Smooth muscle cell (in vitro differentiated cells): ENCODE measurements around the gene ZNF155. TPM values are rescaled to one million over a fixed set of nuclear protein-coding genes. Genes with fewer than 3 reads are reported as not detected.
"Not testable (repeated sequence)": the region's sequence is repeated elsewhere in the genome, so short reads cannot be mapped to it uniquely, and the experiment has no call there.

Experiments used
- DNase-seq: peaks from one replicate; lab custom pipeline; 2025; ENCODE audit not compliant: unreplicated experiment; lab: John Stamatoyannopoulos, UW
- H2AFZ ChIP-seq: fragments of 200-600 bp; sonication (generic); 2 replicates; pipeline ENCODE4 v1.6.0; 2016; ENCODE audit warnings: antibody characterized with exemption, low read depth, mild to moderate bottlenecking
- H3F3A ChIP-seq: fragments of 200-600 bp; sonication (generic); 2 replicates; pipeline ENCODE4 v1.6.0; 2017; ENCODE audit warnings: antibody characterized with exemption, low read depth
- H3K27ac ChIP-seq: fragments of 200-600 bp; sonication (generic); 2 replicates; pipeline ENCODE4 v1.5.1; 2016; ENCODE audit warnings: low read depth, mild to moderate bottlenecking
- H3K27me3 ChIP-seq: fragments of 200-600 bp; sonication (generic); 2 replicates; pipeline ENCODE4 v1.6.1; 2016; ENCODE audit warnings: low read depth, mild to moderate bottlenecking
- H3K36me3 ChIP-seq: fragments of 200-600 bp; sonication (generic); 2 replicates; pipeline ENCODE4 v1.5.1; 2016; ENCODE audit warnings: low read depth
- H3K4me1 ChIP-seq: fragments of 200-600 bp; sonication (generic); 2 replicates; pipeline ENCODE4 v1.5.1; 2016; ENCODE audit warnings: low read depth
- H3K4me2 ChIP-seq: fragments of 200-600 bp; sonication (generic); 2 replicates; pipeline ENCODE4 v1.6.0; 2016; ENCODE audit warnings: mild to moderate bottlenecking
- H3K4me3 ChIP-seq: fragments of 200-600 bp; sonication (generic); 2 replicates; pipeline ENCODE4 v1.5.1; 2016; ENCODE audit warnings: mild to moderate bottlenecking
- H3K79me2 ChIP-seq: fragments of 200-600 bp; sonication (generic); 2 replicates; pipeline ENCODE4 v1.6.0; 2016; ENCODE audit warnings: low read depth, mild to moderate bottlenecking
- H3K9ac ChIP-seq: fragments of 200-600 bp; sonication (generic); 2 replicates; pipeline ENCODE4 v1.6.0; 2016; ENCODE audit warnings: low read depth
- H3K9me3 ChIP-seq: fragments of 200-600 bp; sonication (generic); replicated peaks from 2 replicates; pipeline ENCODE4 v1.5.1; 2016; ENCODE audit warnings: low read depth
- H4K20me1 ChIP-seq: fragments of 200-600 bp; sonication (generic); 2 replicates; pipeline ENCODE4 v1.6.0; 2016; ENCODE audit warnings: low read depth
- WGBS: methylation state at CpG from one replicate; pipeline ENCODE4 v1.1.7; 2016; ENCODE audit warnings: low lambda C conversion rate; 5-methylcytosine and 5-hydroxymethylcytosine counted together
- polyA plus RNA-seq: library from polyadenylated mRNA; unstranded; fragments of >200 nt; fragmentation: Nextera tagmentation; extraction: Ambion mirVana; gene quantifications from 2 replicates; pipeline ENCODE4 v1.2.1, GENCODE V29; 2016
- total RNA-seq: library from RNA; depleted of rRNA; stranded (reverse); fragments of >200 nt; gene quantifications from 2 replicates; pipeline ENCODE4 v1.2.3, GENCODE V29; 2014
- TF ChIP-seq, protein P1 (sequence below): fragments of 200-600 bp; sonication (generic); IDR thresholded peaks from 2 replicates; pipeline ENCODE4 v1.5.1; 2017; ENCODE audit warnings: borderline replicate concordance, mild to moderate bottlenecking, antibody characterized with exemption; ENCODE audit not compliant: insufficient read depth, poor library complexity, severe bottlenecking

ZNF155 gene
- total and polyA plus RNA-seq, 2 experiments from 2014 or later, result 1.2 to 4.1 TPM

DNA sequence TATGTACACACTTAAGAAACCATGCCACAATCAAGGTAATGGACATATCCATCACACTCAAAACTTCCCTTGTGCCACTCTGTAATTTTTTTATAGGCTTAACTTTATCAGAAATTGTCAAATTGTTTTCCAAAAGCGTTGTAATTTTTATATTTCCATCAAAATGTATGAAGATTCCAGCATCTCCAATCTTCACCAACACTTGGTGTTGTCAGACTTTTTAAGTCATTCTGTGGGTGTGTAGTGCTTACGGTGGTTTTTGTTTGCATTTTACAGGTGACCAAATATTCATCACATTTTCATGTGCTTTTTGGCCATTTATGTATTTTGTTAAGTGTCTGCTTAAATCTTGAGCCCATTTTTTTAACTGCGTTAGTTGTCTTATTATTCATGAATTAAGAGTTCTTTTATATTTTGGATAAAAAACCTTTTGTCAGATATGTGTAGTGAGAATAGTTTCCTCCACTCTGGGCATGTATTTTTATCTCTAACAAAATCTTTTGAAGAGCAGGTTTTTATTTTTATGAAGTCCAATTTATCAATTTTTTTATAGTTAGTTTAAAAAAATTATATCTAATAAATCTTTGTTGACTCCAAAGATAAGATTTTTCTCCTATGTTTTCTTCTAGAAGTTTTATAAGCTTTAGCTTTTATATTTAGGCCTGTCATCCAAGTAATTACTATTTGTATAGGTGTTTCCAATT lies 44.3 kb upstream of the ZNF155 start:
- H3K79me2 ChIP-seq, result no peaks in the 10 kb centered on the region
- no peak overlapping the region for H3K27ac ChIP-seq
- no peaks in the 10 kb centered on the region for H3K27me3 ChIP-seq
- H3K9ac ChIP-seq, result no peak overlapping the region
- no peak overlapping the region for H2AFZ ChIP-seq
- 45% methylated on average over 3 of the region's 3 CpGs for WGBS
- DNase-seq, result no peak
- H4K20me1 ChIP-seq, result no peaks in the 10 kb centered on the region
- no peaks in the 10 kb centered on the region for H3F3A ChIP-seq
- no peak overlapping the region for H3K4me3 ChIP-seq
- no peak overlapping the region for H3K4me2 ChIP-seq
- H3K36me3 ChIP-seq, result no peaks in the 10 kb centered on the region
- no peaks in the 10 kb centered on the region for H3K9me3 ChIP-seq
- H3K4me1 ChIP-seq, result no peaks in the 10 kb centered on the region
- TF ChIP-seq, protein P1, sequence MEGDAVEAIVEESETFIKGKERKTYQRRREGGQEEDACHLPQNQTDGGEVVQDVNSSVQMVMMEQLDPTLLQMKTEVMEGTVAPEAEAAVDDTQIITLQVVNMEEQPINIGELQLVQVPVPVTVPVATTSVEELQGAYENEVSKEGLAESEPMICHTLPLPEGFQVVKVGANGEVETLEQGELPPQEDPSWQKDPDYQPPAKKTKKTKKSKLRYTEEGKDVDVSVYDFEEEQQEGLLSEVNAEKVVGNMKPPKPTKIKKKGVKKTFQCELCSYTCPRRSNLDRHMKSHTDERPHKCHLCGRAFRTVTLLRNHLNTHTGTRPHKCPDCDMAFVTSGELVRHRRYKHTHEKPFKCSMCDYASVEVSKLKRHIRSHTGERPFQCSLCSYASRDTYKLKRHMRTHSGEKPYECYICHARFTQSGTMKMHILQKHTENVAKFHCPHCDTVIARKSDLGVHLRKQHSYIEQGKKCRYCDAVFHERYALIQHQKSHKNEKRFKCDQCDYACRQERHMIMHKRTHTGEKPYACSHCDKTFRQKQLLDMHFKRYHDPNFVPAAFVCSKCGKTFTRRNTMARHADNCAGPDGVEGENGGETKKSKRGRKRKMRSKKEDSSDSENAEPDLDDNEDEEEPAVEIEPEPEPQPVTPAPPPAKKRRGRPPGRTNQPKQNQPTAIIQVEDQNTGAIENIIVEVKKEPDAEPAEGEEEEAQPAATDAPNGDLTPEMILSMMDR, result no peak

GRCh38 chr19:43940719-43941118 lies 43.3 kb upstream of the ZNF155 start:
- 74% methylated on average over 4 of the region's 4 CpGs for WGBS

GRCh38 chr19:43941209-43941608 lies 42.8 kb upstream of the ZNF155 start:
- no peaks in the 10 kb centered on the region for H3F3A ChIP-seq
- WGBS, result 66% methylated on average over 5 of the region's 5 CpGs

More at GRCh38 chr19:43940719-43941118, 43.3 kb upstream of the ZNF155 start:
- Histone ChIP-seq H3F3A (no peaks in the 10 kb centered on the region), H3K27ac (no peak overlapping the region), H2AFZ (no peak overlapping the region), H3K27me3 (no peaks in the 10 kb centered on the region), H3K36me3 (no peaks in the 10 kb centered on the region), H3K79me2 (no peaks in the 10 kb centered on the region), H4K20me1 (no peaks in the 10 kb centered on the region), H3K4me3 (no peak overlapping the region), H3K9me3 (no peaks in the 10 kb centered on the region), H3K4me2 (no peak overlapping the region), H3K9ac (no peak overlapping the region), H3K4me1 (no peaks in the 10 kb centered on the region)
- DNase-seq, result no peak
- TF ChIP-seq, protein P1, result no peak

GRCh38 chr19:43947412-43947811 lies 36.6 kb upstream of the ZNF155 start:
- H4K20me1 ChIP-seq, H2AFZ ChIP-seq, H3F3A ChIP-seq, H3K27ac ChIP-seq, H3K27me3 ChIP-seq, H3K79me2 ChIP-seq, H3K9me3 ChIP-seq, H3K36me3 ChIP-seq, H3K4me3 ChIP-seq, H3K9ac ChIP-seq, H3K4me2 ChIP-seq, DNase-seq, H3K4me1 ChIP-seq: not testable (repeated sequence)
- 0% methylated on average over 1 of the region's 1 CpG for WGBS

More at GRCh38 chr19:43941209-43941608, 42.8 kb upstream of the ZNF155 start:
- Histone ChIP-seq H3K4me1 (no peaks in the 10 kb centered on the region), H4K20me1 (no peaks in the 10 kb centered on the region), H3K36me3 (no peaks in the 10 kb centered on the region), H3K9me3 (no peaks in the 10 kb centered on the region), H3K79me2 (no peaks in the 10 kb centered on the region), H3K4me3 (no peak overlapping the region), H3K27me3 (no peaks in the 10 kb centered on the region), H3K27ac (no peak overlapping the region), H3K9ac (no peak overlapping the region), H3K4me2 (no peak overlapping the region), H2AFZ (no peak overlapping the region)
- TF ChIP-seq, protein P1, result no peak
- no peak for DNase-seq

- H2AFZ ChIP-seq, H3K27ac ChIP-seq, H3F3A ChIP-seq, H3K4me1 ChIP-seq, H4K20me1 ChIP-seq, H3K27me3 ChIP-seq, H3K9ac ChIP-seq, H3K36me3 ChIP-seq, H3K4me3 ChIP-seq, H3K79me2 ChIP-seq, DNase-seq, H3K4me2 ChIP-seq, H3K9me3 ChIP-seq: not testable (repeated sequence)
- WGBS, result 79% methylated on average over 2 of the region's 2 CpGs
Measured at GRCh38 chr19:43949803-43950202, 34.2 kb upstream of the ZNF155 start.
